SK-N-SH treated with all-trans-retinoic acid at 6 μM for 48 hours (cell line): ENCODE measurements around the gene STK32B.

Experiments used
- CSDC2 ChIP-seq: fragments of 250-450 bp; sonication (Bioruptor Pico); IDR thresholded peaks from 2 replicates; pipeline ENCODE4 v1.5.0; 2020; ENCODE audit warnings: mild to moderate bottlenecking, moderate library complexity
- GLIS3 ChIP-seq: fragments of 250-450 bp; sonication (Bioruptor Pico); IDR thresholded peaks from 2 replicates; pipeline ENCODE4 v1.5.0; 2020; ENCODE audit warnings: mild to moderate bottlenecking, moderate library complexity
- PPARA ChIP-seq: fragments of 250-450 bp; sonication (Bioruptor Pico); IDR thresholded peaks from 2 replicates; pipeline ENCODE4 v1.5.0; 2020; ENCODE audit warnings: mild to moderate bottlenecking, borderline replicate concordance
- TOX ChIP-seq: fragments of 250-450 bp; sonication (Bioruptor Pico); IDR thresholded peaks from 2 replicates; pipeline ENCODE4 v1.8.0; 2021; ENCODE audit warnings: mild to moderate bottlenecking, moderate library complexity, borderline replicate concordance
- ZFP30 ChIP-seq: fragments of 450-650 bp; formaldehyde crosslinking; IDR thresholded peaks from 2 replicates; pipeline ENCODE4 v1.5.0; 2022; ENCODE audit warnings: mild to moderate bottlenecking, moderate library complexity
- ZNF70 ChIP-seq: fragments of 450-650 bp; formaldehyde crosslinking; IDR thresholded peaks from 2 replicates; pipeline ENCODE4 v1.5.0; 2020; ENCODE audit warnings: mild to moderate bottlenecking, moderate library complexity
- TF ChIP-seq, protein P1 (sequence below): fragments of 250-450 bp; sonication (Bioruptor Pico); IDR thresholded peaks from 2 replicates; pipeline ENCODE4 v1.5.0; 2020; ENCODE audit warnings: mild to moderate bottlenecking, moderate library complexity
- TF ChIP-seq, protein P2 (sequence below): fragments of 250-450 bp; sonication (Bioruptor Pico); IDR thresholded peaks from 2 replicates; pipeline ENCODE4 v1.5.1; 2020; ENCODE audit warnings: low read depth, mild to moderate bottlenecking, moderate library complexity

DNA sequence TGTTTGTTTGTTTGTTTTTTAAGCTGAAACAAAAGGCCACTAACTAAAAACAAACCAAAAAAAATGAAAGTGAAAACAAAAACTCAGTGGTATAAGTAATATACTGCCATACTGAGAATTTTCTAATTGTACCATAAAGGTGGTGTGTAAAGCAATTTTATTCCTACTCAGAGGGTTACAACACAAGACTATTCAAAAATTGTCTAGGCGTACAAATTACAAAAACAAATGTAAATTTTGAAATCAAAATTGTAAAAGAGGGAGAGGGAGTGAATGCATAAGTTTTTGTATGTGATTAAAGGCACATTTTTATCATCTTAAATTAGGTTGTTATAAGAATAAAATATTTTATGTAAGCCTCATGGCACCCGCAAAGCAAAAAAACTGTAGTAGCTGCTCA lies 232.6 kb downstream of the STK32B start:
- TF ChIP-seq, protein P1, sequence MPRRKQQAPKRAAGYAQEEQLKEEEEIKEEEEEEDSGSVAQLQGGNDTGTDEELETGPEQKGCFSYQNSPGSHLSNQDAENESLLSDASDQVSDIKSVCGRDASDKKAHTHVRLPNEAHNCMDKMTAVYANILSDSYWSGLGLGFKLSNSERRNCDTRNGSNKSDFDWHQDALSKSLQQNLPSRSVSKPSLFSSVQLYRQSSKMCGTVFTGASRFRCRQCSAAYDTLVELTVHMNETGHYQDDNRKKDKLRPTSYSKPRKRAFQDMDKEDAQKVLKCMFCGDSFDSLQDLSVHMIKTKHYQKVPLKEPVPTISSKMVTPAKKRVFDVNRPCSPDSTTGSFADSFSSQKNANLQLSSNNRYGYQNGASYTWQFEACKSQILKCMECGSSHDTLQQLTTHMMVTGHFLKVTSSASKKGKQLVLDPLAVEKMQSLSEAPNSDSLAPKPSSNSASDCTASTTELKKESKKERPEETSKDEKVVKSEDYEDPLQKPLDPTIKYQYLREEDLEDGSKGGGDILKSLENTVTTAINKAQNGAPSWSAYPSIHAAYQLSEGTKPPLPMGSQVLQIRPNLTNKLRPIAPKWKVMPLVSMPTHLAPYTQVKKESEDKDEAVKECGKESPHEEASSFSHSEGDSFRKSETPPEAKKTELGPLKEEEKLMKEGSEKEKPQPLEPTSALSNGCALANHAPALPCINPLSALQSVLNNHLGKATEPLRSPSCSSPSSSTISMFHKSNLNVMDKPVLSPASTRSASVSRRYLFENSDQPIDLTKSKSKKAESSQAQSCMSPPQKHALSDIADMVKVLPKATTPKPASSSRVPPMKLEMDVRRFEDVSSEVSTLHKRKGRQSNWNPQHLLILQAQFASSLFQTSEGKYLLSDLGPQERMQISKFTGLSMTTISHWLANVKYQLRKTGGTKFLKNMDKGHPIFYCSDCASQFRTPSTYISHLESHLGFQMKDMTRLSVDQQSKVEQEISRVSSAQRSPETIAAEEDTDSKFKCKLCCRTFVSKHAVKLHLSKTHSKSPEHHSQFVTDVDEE, result no peak
- TF ChIP-seq, protein P2, sequence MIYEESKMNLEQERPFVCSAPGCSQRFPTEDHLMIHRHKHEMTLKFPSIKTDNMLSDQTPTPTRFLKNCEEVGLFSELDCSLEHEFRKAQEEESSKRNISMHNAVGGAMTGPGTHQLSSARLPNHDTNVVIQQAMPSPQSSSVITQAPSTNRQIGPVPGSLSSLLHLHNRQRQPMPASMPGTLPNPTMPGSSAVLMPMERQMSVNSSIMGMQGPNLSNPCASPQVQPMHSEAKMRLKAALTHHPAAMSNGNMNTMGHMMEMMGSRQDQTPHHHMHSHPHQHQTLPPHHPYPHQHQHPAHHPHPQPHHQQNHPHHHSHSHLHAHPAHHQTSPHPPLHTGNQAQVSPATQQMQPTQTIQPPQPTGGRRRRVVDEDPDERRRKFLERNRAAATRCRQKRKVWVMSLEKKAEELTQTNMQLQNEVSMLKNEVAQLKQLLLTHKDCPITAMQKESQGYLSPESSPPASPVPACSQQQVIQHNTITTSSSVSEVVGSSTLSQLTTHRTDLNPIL (CRISPR knock-in tag), result no peak
- TF ChIP-seq CSDC2 (CRISPR knock-in tag) (no peak), ZFP30 (CRISPR knock-in tag) (no peak), TOX (CRISPR knock-in tag) (no peak), GLIS3 (CRISPR knock-in tag) (no peak), PPARA (CRISPR knock-in tag) (no peak), ZNF70 (no peak)
